HG03520 (cell line): Measurements from ENCODE around the gene LCN6.
A peak's percentile ranks its signal among the peaks of the same experiment; 100 is the strongest.
"Not testable (repeated sequence)": the region's sequence is repeated elsewhere in the genome, so short reads cannot be mapped to it uniquely, and the experiment has no call there.

Experiments used
- ATAC-seq: cut with Tn5 transposase; IDR thresholded peaks from one replicate; pipeline ENCODE4 v1.9.1; 2021; ENCODE audit warnings: mild to moderate bottlenecking, moderate library complexity; ENCODE audit not compliant: unreplicated experiment

The LCN6 gene

DNA sequence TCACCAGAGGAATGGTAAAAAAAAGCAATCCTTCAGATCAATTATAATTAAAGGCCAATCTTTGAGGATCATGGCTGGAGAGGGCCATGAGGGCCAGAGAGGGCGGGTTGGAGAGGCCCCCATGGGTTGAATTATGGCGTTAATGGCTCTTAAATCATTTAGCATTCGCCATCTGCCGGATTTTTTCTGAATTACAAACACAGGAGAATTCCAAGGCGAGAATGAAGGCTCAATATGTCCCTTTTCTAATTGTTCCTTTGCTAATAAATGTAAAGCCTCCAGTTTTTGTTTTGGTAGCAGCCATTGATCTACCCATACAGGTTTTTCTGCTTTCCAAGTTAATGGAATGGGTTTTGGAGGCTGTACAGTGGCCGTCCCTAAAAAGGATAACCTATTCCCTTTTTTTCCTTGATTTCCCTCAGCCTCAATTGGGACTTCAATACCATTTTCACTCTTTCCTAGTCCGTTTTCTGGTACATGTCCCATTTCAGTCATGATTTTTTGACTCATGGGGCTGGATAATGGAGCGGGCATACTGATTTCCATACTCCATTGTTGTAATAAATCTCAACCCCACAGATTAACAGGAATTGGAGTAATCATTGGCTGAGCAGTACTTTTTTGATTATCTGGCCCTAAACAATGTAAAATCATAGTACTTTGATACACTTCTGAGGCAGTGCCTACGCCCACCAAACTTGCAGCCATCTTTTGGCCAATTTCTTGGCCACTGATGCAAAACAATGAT is 36.1 kb upstream of the LCN6 start:
- ATAC-seq, result no peak

DNA sequence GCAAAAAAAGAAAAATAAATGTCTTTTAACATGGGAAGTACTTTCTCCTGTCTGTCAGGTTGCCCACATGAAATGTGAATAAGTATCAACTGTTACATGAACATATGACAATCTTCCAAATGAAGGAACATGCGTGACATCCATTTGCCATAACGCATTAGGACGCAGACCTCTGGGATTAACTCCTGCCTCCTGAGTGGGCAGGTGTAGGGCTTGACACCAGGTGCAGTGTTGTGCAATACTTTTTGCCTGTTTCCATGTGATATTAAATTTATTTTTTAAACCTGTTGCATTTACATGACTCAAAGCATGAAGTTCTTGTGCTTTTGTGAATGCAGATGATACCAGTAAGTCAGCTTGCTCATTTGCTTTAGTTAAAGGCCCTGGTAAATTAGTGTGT is 34.1 kb upstream of the LCN6 start:
- no peak for ATAC-seq

DNA sequence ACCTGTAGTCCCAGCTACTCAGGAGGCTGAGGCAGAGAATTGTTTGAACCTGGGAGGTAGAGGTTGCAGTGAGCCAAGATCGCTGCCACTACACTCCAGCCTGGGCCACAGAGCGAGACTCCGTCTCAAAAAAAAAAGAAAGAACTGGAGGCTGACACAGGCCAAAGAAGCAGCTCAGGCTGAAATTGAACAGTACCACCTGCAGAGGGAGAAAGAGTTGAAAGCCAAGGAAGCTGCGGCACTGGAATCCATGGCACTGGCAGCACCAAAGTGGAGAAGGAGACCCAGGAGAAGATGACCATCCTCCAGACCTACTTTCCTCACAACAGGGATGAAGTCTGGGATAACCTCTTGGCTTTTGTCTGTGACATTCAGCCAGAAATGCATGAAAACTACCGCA is 31.5 kb upstream of the LCN6 start:
- no peak for ATAC-seq

DNA sequence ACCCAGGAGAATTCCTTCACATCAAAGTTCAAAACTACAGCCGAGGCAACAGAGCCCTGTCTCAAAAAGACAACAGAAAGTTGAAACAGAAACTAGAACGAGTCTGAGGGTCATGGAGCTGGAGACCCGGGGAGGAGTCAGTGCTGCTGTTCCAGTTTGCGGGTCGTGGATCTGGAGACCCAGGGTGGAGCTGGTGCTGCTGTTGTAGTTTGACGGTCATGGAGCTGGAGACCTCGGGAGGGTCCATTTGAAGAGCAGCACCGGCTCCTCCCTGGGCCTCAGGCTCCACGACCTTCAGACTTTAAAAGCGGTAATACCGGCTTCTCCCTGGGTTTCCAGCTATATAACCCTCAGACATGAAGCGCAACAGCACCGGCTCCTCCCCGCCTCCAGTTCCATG is 29.0 kb upstream of the LCN6 start:
- no peak for ATAC-seq

DNA sequence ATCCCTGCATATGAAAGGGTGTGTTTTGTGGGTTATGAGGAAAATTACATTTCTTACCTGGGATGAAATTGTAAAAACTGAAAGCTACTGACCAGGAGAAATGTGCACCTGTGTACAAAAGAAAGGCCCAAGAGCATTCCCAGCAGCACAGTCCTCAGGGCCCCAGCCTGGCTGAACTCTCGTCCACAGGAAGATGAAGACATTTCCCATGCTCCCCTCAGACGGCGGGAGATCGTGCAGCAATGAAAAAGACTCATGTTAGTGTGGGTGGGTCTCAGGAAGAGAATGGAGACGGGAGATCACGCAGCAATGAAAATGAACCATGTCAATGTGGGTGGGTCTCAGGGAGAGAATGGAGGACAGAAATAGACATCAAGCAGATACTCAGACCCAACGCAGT is 28.6 kb upstream of the LCN6 start:
- no peak for ATAC-seq

DNA sequence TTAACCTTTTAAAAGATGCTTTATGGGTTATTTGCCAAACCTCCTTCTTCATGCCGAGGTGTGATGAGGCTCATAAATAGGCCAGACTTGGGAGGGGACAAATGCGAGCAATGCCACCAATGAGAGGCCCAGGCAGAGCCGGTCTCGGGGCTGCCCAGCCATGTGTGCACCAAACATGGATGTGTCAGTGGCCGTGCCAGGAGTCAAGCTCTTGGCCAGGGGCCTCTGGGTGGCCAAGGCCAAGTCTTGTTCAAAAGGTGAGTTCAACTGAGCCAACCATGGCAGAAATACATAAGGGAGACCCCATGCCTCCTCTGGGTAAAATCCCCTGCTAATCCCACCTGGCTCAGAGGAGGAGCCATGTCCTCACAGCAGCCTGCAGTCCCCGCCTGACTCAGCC is 26.9 kb upstream of the LCN6 start:
- ATAC-seq, result no peak

DNA sequence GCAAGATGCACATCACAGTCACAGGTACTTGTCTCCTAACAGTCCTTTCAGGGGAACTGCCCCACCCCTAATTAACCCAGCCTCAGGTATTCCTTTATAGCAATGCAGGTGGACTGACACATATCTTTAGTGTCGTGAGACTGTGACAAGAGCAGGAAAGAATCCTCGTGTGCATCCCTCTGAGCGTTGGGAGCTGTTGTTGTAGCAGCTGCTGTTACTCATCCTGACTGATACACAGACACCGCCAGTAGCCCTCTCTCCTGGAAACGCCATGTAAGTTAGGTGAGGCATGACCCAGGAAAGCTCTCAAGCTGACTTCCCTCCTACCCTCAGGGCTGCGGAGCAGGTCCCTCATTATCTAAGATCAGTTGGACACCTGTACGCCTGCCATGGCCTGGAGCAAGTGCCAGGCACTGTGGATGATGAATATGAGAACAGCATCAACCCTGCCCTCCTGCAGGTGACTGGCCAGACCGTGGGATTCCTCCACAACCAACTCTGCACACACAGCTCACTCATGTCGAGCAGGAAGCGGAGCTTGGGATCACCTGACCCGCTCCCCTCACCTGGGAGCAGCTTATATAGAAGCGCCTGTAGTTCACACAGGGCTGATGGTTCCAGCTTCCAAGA is 26.2 kb upstream of the LCN6 start:
- ATAC-seq, result no peak

DNA sequence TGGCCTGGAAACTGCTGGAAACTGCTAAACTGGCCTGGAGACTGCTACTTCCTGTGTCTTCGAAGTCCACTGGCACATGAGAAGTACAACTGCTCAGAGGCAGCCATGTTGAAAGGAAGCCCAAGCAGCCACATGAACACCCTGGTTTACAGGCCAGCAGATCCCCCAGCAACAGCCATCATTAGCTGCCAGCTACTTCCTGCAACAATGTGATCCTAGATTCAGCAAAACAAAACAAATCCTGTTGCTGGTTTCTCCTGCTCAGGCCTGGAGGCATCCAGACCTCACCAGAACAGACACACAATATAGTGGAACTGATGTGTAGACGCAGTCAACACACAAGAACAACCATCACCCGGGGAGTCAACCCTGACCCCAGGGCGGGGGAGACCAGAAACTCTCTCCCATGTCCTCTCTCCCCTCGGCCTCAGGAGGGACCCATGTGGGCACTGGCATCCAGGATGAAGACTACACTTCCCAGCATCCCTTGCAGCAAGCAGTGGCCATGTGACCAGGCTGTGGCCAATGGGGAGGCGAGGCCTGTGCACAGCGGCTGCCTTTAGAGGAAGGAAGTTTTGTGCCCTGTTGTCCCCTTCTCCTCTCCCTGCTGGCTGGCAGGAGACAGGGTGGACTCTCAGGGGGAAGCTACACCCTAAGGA is 25.2 kb upstream of the LCN6 start:
- no peak for ATAC-seq

DNA sequence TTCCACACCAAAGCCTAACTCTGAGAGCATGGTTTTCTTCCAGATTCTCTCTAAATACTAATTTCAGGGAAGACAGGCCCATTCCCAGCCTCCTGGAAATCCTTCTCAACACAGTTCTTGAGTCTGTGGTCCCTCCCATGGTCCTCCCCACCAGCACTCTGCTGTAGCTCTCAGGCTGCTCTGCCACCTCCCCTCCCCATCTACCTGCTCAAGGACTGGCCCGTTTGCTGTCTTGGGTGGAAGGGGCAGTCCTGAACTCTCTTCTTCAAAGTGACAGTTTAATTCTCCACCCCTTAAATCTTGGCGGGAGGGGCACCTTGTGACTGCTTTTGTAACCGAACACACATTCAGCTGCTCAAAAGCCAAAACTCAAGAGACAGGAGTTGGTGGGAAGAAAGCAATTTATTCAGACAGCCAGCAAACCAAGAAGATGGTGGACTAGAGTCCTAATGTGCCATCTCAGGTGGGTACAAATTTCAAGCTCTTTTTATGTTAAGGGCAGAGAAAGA is 23.6 kb upstream of the LCN6 start:
- no peak for ATAC-seq

DNA sequence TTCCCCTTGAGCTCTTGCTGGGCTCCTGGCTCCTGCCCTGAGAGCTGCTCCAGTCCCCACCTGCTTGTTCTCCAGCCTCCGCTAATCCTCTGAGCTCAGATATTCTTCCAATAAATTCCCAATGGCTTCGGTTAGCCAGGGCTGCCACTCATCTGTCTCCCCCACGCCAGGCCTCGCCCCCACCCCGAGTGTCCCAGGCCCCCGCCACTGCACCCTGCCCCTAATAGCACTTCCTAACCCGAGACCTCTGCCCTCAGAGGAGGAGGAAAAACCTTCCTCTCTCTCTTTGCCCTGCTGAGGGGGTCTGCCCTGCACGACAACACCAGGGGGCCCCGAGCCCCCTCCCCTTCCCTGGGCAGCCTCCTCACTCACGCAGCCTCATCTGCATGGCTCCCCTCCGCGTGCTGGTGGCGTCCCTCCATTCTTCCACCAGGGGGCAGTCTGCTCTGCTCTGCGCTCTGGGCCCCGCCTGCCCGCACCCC is 21.4 kb upstream of the LCN6 start:
- no peak for ATAC-seq

DNA sequence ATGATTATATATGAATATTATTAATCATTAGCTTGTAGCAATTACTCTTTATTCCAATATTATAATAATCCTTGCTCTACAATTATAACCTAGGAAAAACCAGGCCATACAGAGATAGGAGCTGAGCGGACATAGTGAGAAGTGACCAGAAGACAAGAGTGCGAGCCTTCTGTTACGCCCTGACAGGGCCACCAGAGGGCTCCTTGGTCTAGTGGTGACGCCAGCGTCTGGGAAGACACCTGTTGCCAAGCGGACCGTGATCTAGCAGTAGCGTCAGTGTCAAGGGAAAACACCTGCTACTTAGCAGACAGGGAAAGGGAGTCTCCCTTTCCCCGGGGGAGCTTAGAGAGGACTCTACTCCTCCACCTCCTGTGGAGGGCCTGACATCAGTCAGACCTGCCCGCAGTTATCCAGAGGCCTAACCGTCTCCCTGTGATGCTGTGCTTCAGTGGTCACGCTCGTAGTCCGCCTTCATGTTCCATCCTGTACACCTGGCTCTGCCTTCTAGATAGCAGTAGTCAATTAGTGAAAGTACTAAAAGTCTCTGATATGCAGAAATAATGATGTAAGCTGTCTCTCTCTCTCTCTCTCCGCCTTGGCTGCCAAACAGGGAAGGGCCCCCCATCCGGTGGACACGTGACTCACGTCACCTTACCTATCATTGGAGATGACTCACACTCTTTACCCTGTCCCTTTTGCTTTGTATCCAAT is 18.2 kb upstream of the LCN6 start:
- ATAC-seq, result not testable (repeated sequence)

DNA sequence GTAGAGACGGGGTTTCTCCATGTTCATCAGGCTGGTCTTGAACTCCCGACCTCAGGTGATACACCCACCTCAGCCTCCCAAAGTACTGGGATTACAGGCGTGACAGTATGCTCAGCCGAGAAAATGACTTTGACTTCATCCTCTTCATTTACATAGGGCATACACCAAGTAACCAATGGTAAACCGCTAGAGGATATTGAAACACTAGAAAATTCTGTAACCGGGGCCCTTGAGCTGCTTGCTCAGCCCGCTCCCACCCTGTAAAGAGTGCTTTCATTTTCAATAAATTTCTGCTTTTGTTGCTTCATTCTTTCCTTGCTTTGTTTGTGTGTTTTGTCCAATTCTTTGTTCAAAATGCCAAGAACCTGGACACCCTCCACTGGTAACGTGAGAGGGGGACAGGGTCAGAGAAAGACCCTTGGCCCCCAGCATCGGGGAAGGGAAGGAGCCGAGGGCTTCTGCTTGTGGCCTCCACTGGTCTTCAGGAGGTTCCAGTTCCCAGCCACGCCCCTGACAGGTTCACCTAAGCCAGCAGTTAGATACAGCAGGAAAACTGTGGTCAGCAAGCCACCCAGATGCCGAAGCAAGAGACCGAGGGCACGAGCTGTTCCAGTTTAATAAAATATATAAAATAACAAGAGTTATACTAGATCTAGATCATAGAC is 17.6 kb upstream of the LCN6 start:
- peak; percentile 53 for ATAC-seq

DNA sequence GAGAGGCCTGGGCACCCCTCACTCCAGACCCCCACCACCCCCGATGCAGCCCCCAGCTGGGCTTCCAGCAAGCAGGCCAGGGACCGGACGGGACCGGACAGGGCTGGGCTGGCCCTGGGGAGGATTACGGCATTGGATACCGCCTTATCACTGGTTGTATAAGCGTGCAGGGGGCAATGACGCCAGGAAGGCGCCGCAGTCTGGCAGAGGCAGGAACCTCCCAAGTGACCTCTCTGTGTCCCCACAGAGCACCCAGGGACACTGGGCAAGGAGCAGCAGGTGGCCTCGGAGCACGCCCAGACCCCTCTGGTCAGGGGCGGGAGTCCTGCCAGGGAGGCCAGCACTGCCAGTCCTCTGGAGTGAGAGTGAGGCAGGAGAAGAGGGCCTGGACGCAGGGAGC is 16.7 kb upstream of the LCN6 start:
- no peak for ATAC-seq

DNA sequence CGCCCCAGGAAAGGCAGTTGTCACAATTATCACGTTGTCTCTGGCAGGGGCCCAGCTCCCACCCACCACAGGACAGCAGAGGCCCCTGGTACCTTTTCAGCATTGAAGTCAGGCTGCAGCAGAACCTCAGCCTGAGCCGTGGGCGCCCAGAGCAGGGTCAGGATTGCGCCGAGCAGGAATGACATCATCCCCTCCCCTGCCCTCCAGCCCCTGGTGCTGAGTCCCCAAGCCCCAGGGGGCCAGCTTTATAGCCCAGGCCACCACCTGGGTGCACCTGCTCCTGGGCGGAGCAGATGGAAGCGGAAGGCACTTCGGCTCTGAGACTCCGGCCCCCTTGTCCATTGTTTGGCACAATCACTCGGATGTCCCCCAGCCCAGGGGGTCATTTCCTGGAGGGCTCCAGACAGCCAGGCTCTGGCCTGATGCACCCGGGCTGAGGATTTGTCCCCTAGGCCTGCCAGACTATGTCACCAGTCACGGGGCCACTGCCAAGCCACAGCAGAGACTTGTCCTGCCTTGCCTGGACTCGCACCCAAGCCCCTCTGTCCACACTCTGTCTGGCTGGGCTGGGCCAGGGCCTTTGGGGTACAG is 16.1 kb upstream of the LCN6 start, which contains the start of gene LCN15:
LCN15 (minus strand) TSS at position 218 of the 591 bp plus-strand sequence; CDS start at position 188, 30 bp downstream.
- ATAC-seq, result no peak

DNA sequence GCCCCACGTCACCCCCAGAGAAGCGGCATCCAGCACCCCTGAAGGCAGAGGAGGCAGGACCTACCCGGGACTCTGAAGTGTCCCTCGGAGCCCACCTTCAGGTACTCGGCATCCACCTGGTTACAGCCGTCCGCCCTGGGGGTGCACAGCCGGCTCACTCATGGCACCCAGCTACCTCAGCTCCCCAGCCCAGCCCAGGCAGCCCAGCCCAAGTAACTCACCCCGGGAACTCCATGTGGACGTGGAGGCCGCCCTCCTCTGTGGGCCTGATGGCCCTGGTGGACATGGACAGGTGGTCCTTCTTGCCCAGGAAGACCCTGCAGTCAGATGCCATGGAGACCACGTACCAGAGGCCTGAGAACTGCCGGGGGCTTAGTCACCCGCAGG is 15.3 kb upstream of the LCN6 start:
- ATAC-seq, result no peak

DNA sequence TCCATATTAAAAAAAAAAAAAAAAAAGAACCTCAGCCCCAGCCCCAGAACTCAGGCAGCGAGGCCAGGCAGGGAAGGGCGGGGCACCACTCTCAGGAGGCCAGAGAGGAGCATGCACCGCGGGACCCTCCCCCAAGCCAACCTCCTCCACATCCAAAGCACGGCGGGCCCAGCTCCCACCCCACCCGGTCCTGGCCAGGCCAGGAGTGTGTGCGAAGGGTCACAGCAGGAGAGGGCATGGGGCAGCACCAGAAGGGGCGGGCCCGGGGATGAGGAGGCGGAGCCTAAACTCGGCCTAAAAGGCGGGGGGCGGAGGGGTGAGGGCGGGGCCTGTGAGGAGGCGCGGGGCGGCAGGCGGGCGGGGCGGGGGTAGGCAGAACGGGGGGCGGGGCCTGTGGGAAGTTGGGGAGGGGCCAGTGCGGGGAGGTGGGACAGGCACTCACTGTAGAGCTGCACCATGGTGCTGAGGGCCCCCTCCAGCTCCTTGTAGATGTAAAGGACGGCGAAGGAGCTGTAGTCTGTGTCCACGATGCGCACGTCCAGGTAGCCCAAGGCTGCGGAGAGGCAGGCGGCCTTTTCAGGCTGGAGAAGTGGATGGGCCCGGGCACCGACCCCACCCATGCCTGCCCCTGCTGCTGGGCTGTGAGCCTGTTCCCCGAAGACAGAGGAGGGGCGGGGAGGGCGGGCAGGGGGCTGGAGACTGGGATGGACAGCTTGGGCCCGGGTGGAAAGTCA is 14.8 kb upstream of the LCN6 start:
- no peak for ATAC-seq

DNA sequence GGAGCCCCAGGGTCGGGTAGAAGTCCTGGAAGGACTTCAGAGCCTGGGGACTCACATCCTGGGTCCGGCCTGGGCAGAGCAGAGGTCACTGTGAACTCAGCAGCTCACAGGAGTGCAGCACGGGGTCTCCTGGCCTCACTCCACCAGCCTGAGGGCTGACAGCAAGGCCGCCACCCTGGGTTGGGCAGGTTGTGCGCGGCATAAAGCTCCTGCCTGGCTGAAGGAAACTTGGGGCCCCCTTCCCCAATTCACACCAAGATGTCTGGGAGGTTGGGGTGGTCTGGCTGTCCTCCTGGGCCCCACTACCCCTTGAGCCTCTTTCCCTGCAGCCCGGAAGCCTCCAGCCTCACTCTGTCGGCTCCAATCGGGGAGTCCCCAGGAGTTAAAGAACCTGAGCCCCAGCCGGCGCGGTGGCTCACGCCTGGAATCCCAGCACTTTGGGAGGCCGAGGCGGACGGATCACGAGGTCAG is 13.9 kb upstream of the LCN6 start:
- no peak for ATAC-seq

DNA sequence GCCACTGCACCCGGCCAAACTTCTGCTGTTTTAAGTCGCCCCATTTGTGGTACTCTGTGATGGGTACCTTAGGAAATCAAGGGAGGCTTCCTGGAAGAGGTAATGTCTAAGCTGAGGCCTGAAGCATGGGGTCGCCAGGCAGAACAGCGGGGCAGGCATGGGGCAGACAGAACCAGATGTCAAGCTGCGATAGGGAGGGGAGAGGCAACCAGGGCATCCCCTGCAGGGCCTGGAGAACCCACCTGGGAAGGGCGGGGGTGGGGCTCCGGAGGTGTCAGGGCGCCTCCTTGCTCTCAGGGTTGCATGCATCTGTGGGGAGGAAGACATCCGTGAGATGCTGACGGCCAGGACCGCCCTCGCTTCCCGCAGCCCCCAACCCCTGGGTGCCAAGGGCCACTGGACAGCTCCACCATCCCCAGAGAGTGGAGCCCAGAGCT is 13.2 kb upstream of the LCN6 start:
- ATAC-seq, result no peak

DNA sequence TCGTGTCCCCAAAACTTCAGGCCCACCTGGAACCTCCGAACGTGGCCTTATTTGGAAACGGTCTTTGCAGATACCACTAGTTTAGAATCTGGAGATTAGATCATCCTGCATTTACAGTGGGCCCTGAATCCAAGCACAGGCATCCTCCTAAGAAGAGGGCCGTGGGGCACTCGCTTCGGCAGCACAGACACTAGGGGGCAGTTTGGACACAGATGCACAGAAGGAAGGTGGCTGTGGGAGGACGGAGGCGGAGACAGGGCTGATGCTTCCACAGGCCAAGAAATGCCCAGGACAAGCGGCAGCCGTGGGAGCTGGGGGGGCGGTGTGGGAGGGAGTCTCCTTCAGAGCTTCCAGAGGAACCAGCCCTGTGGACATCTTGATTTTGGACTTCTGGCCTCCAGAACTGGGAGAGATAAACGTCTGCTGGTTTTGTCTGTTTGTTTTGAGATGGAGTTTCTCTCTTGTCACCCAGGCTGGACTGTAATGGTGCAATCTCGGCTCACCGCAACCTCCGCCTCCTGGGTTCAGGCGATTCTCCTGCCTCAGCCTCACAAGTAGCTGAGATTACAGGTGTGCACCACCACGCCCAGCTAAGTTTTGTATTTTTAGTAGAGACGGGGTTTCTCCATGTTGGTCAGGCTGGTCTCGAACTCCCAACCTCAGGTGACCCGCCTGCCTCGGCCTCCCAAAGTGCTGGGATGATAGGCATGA is 12.7 kb upstream of the LCN6 start:
- ATAC-seq, result not testable (repeated sequence)
